DMS114 treated with DMSO at 0.1 percent for 48 hours (cell line): ENCODE data around the gene GNPDA2.

Source experiments
- DNase-seq: peaks from one replicate; lab custom pipeline; 2025; ENCODE audit not compliant: unreplicated experiment; lab: John Stamatoyannopoulos, UW

Gene GNPDA2

GRCh38 chr4:44679060-44679459 is 47.3 kb downstream of the GNPDA2 start:
- DNase-seq, result no peak

- DNase-seq, result peak; percentile 72
These were observed 48.0 kb downstream of the GNPDA2 start, which contains the start of gene GUF1 for GRCh38 chr4:44678094-44679041. Gene GUF1 (plus strand): TSS chr4:44678420. CDS start chr4:44678623, 203 bp downstream.

GRCh38 chr4:44675366-44675765 is 51.0 kb downstream of the GNPDA2 start:
- no peak for DNase-seq

- DNase-seq, result no peak
These were observed 51.9 kb downstream of the GNPDA2 start for GRCh38 chr4:44674471-44674870.

- DNase-seq, result no peak
These were observed 54.7 kb downstream of the GNPDA2 start for GRCh38 chr4:44671636-44672035.

- no peak for DNase-seq
These were observed 55.7 kb downstream of the GNPDA2 start for GRCh38 chr4:44670506-44671199.

GRCh38 chr4:44668526-44668925 is 57.8 kb downstream of the GNPDA2 start:
- DNase-seq, result no peak

- no peak for DNase-seq
These were observed 62.7 kb downstream of the GNPDA2 start for GRCh38 chr4:44663539-44664263.

GRCh38 chr4:44662623-44663005 is 63.7 kb downstream of the GNPDA2 start:
- DNase-seq, result no peak

GRCh38 chr4:44661940-44662622 is 64.3 kb downstream of the GNPDA2 start:
- no peak for DNase-seq

GRCh38 chr4:44660396-44660795 is 66.0 kb downstream of the GNPDA2 start:
- DNase-seq, result no peak

- DNase-seq, result no peak
These were observed 74.4 kb downstream of the GNPDA2 start for GRCh38 chr4:44652002-44652401.
